Stimulated activated CD4-positive, alpha-beta T cell treated with anti-CD3 and anti-CD28 coated beads, Interleukin-2, amount 100 ng/mL, for 24 hours (primary cell): ENCODE measurements around the gene GUCY1A1.

Source experiments
- DNase-seq, 2 donors: peaks; one replicate each; pipeline ENCODE4 v3.0.0-alpha.2; 2020

GUCY1A1 gene

DNA sequence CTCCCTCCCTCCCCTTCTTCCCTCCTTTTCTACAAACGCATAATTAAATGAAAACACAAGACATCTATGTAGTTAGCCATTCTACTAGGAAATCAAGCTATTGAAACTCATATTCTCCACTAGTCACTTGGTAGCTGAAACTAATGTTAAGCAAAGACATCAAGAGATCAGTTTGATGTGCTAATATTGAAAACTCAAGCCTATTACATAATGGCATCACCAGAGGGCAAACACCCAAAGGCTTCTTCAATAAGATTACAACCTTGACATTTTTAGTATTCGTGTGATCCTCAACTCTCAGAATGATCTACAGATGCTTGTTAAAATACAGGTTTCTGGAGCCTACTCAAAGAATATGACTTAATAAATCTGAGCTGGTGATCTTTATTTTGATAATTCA, 6.2 kb upstream of the GUCY1A1 start:
- no peak for DNase-seq

DNA sequence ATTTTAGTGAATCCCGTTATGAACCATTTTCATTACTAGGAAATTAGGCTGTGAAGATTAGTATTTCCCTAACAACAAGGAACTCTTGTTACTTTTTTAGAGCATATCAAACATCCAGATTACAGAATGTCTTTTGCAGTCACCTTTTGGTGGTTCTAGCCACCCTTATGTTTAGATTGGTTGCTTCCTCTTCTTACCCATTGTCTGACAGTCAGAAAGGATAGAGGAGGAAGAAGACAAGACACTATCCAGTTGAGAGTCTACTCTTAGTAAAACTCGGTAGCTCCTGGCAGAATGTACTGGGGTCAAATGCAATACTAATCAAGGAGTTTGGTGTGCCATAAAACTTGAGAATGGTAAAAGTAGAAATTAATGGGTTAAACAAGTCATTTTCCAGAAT, 1.6 kb upstream of the GUCY1A1 start:
- DNase-seq = no peak

GRCh38 chr4:155667222-155667567, 547 bp downstream of the GUCY1A1 start:
- peak in 1 of 2 donors; percentile 13 for DNase-seq

DNA sequence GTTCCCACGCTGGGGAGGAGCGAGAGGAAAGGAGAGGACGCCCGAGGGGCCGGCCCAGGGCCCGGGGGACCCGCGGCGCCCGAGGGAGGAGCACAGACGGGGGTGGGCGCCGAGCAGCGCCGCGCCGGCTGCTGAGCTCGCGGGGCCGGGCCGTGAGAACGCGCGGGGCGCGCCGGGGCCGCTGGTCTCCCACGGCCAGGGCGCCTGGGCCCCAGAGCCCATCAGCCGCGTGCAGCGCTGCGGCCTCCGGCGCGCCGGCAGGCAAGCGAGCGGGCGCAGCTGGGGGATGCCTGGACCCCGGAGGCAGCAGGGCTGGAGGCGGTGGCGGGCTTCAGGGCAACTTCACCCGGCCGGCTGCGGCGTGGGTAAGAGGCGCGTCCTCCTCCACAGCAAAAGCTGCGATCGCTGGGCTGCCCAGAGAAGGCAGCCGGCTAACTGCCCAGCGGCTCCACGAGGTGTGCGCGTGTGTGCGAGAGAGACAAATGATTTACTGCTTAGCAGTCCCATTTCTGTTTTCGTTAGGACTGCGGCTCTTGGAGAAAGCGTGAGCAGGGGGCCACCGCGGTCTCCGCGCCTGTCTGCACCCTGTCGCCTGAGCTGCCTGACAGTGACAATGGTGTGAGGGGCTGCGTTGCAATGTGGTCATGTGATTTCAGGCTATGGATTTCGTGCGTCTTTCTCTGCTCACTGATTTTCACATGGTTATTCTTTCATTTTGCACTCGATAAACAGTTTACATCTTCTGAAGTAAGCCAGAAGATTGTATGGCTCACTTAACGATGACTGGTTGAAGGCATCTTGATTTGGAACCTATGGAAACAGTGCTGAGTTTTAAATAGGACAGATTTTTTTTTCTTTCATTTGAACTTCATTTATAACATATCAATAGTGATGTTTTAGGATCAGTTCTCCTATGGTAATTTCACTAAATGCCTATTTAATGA, 1.2 kb downstream of the GUCY1A1 start:
- peak in 1 of 2 donors; percentile 8 for DNase-seq

DNA sequence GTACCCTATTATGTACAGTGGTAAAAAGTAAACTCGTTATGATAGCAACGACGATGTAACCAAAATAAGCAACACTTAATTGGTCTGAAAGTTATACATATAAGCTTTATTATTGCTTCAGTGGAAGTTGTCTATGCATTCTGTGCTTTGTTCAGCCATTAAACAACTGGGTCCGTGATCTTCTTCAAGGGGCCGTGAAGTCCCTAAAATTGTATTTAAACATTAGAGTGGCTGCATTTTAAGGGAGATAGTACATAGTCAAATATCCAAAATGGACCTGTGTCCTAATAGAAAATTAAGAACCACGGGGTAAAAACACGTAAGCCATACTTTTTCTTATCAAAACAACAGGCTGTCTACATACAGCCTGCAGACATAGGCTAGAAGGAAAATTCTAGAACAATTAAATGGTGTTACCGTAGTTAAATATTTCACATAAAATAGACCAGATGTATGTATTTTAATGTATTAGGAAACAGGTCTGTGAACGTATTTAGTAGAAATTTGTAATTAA, 2.1 kb downstream of the GUCY1A1 start:
- DNase-seq = no peak

DNA sequence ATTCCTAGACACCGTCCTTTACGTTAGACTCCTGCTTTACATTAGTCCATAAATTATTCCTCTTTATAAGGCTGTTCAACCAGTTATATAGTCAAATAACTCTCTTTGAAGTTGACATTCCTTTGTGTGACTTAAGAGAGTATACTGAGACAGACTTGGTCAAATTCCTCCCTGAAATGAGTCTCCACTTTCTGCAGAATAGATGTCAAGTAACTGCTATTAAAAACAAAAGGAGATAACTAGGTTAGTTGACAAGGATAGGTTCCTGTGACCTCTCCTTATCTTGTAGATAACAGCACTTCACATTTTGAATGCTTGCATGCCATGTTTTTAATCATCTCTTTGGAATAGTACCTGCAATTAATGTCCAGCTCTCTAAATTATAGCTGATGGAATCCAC, 5.7 kb downstream of the GUCY1A1 start:
- no peak for DNase-seq

DNA sequence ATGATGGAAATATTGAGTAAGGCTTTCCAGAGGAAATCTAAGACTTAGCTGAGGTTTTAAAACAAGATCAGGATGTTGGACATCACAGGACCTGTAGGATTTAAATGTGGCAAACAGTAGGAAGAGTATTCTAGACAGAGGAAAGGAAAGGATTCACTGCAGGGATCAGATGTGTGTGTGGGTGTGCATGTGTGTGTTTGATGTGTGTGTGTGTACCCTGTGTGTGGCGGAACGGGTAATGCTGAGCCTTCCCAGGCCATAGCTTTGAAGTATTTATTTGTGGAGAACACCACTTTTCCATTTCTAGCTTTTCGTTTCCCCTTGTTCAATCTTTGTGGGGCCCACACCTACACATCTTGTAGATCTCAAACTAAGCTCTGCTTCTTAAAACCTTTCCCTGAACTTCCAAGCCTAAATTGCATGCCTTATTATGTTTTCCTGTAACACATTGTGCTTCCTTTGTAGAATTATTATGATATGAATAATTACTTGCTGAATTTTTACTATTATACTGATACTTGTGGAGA, 6.9 kb downstream of the GUCY1A1 start:
- DNase-seq = no peak

- no peak for DNase-seq
Observed at GRCh38 chr4:155674669-155675071, 8.0 kb downstream of the GUCY1A1 start.

DNA sequence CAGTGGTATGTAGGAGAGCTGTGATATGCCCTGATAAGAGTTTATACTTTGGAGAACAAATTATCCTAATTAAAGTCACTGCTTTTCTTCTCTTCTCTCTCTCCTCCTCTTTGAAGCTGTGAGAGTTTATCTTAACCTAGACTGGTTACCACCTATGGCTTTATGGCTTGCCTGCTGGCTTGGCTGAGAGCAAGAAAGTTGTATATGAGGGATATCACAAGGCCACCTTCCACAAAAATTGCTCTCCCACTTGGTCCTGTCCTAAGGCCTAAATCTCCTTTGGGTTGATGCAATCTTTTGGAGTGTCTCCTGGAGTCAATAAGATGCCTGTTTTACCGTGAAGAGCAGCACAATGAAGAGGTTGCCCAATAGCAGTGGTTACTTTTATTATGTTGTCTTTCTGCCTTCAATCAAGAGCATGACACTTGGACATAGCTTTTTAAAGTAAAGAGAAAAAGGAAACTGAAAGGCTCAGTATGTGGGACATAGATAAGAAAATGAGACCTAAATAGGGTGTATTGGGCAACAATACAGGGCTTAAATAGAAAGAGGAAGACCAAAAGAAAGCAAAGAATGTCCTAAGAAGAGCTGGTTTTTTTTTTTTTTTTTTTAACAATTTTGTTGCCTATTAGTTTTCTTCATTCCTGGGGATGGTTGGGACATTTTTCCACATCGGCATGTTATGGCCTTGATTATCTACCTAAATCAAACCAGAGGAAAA, 9.2 kb downstream of the GUCY1A1 start:
- DNase-seq = no peak

DNA sequence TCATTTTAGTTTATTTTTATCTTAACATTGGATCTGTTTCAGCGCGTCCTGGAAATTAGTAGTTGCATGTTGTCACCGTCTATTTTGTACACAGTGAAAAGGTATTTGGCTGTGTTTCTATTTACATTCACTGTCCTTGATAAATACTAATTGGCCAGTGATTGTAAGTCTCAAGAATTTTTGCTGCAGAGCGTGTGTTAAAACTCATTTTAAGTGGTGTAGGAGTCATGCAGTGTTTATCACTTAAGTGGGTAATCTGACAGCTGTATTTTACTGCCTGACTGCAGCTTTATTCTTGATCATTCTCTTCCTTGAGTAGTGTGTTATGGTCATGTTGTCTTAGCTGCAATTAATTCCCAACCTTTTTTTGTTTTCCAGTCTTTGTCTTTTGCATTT, 9.8 kb downstream of the GUCY1A1 start:
- DNase-seq = no peak

GRCh38 chr4:155678011-155678410, 11.4 kb downstream of the GUCY1A1 start:
- DNase-seq = no peak

DNA sequence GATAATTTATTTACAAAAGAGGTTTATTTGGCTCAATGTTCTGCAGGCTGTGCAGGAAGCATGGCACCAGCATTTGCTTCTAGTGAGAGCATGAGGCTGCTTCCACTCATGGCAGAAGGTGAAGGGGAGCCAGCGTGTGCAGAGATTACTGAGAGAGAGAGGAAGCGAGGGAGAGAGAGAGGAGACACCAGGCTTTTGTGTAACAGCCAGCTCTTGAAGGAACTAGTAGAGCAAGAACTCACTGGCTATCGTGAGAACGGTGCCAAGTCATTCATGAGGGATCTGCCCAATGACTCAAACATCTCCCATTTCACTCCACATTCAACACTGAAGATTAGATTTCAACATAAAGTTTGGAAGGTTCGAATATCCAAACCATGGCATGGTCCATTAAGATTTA, 12.7 kb downstream of the GUCY1A1 start:
- DNase-seq = no peak

DNA sequence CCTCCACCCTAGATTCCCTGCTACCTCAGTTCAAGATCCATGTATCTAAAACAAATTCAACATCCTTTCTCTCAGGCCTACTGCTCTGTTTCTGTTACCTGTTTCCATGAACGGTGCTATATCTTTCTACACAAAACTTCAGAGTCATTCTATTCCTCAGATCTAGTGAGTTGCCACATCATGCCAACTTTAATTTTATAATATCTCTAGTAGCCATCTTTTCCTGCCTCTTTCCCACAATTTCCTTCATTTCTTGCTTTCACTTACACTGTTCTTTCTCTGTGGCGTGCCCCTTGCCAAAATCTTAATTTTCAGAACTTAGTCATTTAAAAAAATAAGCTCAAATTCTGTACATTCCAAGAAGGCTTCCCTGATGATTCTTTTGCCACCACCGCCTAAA, 15.2 kb downstream of the GUCY1A1 start:
- DNase-seq = no peak

GRCh38 chr4:155684423-155684822, 17.8 kb downstream of the GUCY1A1 start:
- DNase-seq = no peak

DNA sequence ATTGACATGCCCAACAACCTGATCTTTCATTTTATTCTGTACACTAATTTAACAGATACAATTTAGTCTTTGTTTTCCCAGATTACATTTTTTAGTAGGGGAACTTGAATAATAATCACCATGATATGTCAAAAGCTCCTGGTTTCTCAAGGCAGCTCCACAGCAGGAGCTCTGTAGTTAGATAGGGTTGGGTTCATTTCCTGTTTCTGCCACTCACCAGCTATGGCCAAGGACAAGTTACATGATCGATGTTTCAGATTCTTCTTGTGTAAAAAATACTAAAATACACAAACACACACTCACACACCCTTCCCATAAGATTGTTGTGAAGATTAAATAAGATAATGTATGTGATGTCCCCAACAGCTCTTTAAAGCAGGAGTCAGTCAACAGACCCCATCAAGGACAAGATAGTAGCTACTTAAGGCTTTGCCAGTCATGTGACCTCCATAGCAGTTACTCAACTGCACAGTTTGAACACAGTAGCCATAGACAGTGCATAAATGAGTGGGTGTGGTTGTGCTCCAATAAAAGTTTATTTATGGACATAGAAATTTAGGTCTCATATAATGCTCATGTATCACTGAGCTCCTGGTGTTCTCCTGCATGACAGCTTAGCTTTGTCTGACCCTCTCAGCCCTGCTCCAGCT, 18.4 kb downstream of the GUCY1A1 start:
- no peak for DNase-seq

DNA sequence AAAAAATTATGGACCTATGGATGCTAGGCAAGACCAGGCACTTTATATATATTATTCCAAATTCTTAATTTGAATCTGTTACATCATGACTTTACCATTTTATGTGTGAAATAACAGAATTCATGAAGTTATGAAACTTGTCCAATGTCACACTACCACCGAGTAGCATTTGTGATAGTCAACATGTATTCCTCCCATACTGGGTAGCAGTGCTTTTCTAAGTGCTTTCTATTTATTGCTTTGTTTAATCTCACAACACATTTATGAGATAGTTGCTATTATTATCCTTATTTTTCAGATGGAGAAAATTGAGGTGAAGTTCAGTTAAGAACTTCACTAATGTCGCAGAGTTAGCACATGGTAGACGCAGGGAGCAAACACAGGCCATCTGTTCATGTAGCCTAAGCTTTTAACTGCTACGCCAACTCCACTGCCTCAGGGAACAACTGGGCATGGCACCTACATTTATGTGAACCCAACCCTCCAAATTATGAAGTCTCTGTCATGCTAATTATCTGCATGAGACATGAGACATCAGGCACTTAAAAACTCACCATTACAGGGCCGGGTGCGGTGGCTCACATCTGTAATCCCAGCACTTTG, 20.8 kb downstream of the GUCY1A1 start:
- DNase-seq = no peak

- no peak for DNase-seq
Observed at GRCh38 chr4:155688211-155688610, 21.6 kb downstream of the GUCY1A1 start.

DNA sequence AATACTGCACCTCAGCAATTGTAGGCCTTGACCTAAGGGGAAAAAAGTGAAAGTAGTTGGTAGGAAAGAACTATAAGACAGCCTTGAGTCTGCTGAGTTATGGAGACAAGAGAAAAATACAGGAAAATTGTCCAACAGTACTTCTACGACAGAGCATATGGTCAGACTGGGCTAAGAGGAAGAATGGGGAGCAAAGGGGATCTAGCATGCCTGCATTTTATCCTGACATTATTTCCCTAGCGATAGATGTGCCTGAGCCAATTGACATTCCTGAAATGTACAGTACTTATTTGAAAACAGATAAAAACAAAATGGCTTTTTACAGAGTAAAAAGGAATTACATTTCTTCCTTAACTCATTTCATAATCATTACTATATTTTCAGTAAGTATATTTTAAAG, 22.2 kb downstream of the GUCY1A1 start:
- DNase-seq = no peak

DNA sequence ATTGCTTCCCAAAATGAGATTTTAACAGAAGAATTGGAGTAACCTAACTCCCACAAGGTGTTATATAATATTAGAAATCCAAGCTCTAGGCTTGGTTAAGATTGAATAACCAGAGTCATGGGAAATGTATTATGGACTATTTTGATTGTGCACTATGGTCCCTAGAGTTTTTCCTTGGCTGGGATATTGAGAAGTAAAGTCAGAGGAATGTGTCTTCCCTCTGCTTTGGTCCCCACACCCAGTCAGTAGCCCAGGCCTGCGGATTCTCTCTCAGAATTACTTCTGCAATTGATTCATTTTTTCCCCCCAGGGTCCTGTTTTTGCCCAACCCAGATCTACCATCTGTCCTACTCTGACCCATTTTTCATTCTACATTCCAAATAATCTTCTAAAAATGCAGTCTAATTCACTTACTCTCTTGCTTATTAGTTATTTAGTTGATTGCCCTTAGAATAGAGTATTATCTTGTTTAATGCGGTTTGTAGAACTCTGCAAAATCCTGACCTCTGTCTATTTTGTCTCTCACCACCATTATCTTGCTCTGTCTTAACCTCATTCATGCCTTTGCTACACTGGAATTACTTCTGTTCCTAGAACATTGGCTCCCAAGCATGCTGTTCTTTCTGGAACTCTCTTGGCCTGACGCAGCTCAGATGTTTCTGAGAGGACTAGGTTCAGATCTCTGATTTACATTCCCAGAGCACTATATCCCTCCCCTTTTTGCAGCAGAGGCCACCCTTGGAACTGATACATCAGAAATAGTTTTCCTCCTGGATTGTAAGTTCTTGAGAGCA, 23.6 kb downstream of the GUCY1A1 start:
- no peak for DNase-seq

- DNase-seq = no peak
Observed at GRCh38 chr4:155692361-155692760, 25.7 kb downstream of the GUCY1A1 start.

- no peak for DNase-seq
Observed at GRCh38 chr4:155693015-155693663, 26.5 kb downstream of the GUCY1A1 start.
